ENCODE results near the gene ABCA12. TPM values are rescaled to one million over a fixed set of nuclear protein-coding genes. Genes with fewer than 3 reads are reported as not detected.

ABCA12 gene
- total RNA-seq, 1 donor from 2014 or later, result not detected

- TF ChIP-seq CTCF (IDR thresholded peaks at IDR 0.05), result no peak
- ChIA-PET CTCF (no interaction called here), POLR2A (no interaction called here)
- no peak overlapping the region for H3K27ac Mint-ChIP-seq
- no peaks in the 10 kb centered on the region for H3K9me3 Mint-ChIP-seq
- H3K27me3 Mint-ChIP-seq, result no peaks in the 10 kb centered on the region
- H3K36me3 Mint-ChIP-seq (ENCODE audit: low read depth), result no peaks in the 10 kb centered on the region
- DNase-seq (no peak), ATAC-seq (ENCODE audit: low read depth) (no peak)
- no peak overlapping the region for H3K4me3 Mint-ChIP-seq
- intact Hi-C loops (cut with micrococcal nuclease), result no loop called here
- no peaks in the 10 kb centered on the region for H3K4me1 Mint-ChIP-seq
Observed at GRCh38 chr2:215137329-215137686, 1.1 kb downstream of the ABCA12 start.

GRCh38 chr2:215136669-215137328 lies 1.6 kb downstream of the ABCA12 start:
- no peaks in the 10 kb centered on the region for H3K4me1 Mint-ChIP-seq
- ChIA-PET POLR2A (no interaction called here), CTCF (interaction anchor here (0.6 kb wide), 1 partner anchor 9 kb away, joined by 7 read pairs; no protein-coding TSS in a partner anchor)
- no peaks in the 10 kb centered on the region for H3K9me3 Mint-ChIP-seq
- H3K27ac Mint-ChIP-seq, result no peak overlapping the region
- H3K27me3 Mint-ChIP-seq, result no peaks in the 10 kb centered on the region
- TF ChIP-seq CTCF (IDR thresholded peaks at IDR 0.05), result no peak
- intact Hi-C loops (cut with micrococcal nuclease), result no loop called here
- DNase-seq (no peak), ATAC-seq (ENCODE audit: low read depth) (no peak)
- H3K36me3 Mint-ChIP-seq (ENCODE audit: low read depth), result no peaks in the 10 kb centered on the region
- H3K4me3 Mint-ChIP-seq, result no peak overlapping the region

GRCh38 chr2:215120401-215120800 lies 18.0 kb downstream of the ABCA12 start:
- peaks cover 18% of the 10 kb centered on the region for H3K9me3 Mint-ChIP-seq
- no peak overlapping the region for H3K4me3 Mint-ChIP-seq
- no peaks in the 10 kb centered on the region for H3K36me3 Mint-ChIP-seq (ENCODE audit: low read depth)

GRCh38 chr2:215119847-215120246 lies 18.6 kb downstream of the ABCA12 start:
- TF ChIP-seq CTCF (IDR thresholded peaks at IDR 0.05), result no peak
- no peaks in the 10 kb centered on the region for H3K36me3 Mint-ChIP-seq (ENCODE audit: low read depth)
- POLR2A ChIA-PET, result no interaction called here
- H3K4me1 Mint-ChIP-seq, result no peaks in the 10 kb centered on the region
- intact Hi-C loops (cut with micrococcal nuclease), result no loop called here
- no peak overlapping the region for H3K4me3 Mint-ChIP-seq
- ATAC-seq (ENCODE audit: low read depth) (no peak), DNase-seq (no peak)
- CTCF ChIA-PET, result no interaction called here
- H3K9me3 Mint-ChIP-seq, result peaks cover 18% of the 10 kb centered on the region
- no peak overlapping the region for H3K27ac Mint-ChIP-seq
- H3K27me3 Mint-ChIP-seq, result no peaks in the 10 kb centered on the region

More at GRCh38 chr2:215120401-215120800, 18.0 kb downstream of the ABCA12 start:
- Mint-ChIP-seq H3K4me1 (no peaks in the 10 kb centered on the region), H3K27me3 (no peaks in the 10 kb centered on the region), H3K27ac (no peak overlapping the region)
- DNase-seq, result no peak
- ChIA-PET POLR2A (no interaction called here), CTCF (no interaction called here)
- intact Hi-C loops (cut with micrococcal nuclease), result no loop called here
- TF ChIP-seq CTCF (IDR thresholded peaks at IDR 0.05), result no peak
- no peak for ATAC-seq (ENCODE audit: low read depth)

- H3K4me3 Mint-ChIP-seq, result no peak overlapping the region
- H3K27ac Mint-ChIP-seq, result no peak overlapping the region
- ChIA-PET CTCF (no interaction called here), POLR2A (no interaction called here)
- intact Hi-C loops (cut with micrococcal nuclease), result no loop called here
- no peaks in the 10 kb centered on the region for H3K36me3 Mint-ChIP-seq (ENCODE audit: low read depth)
- H3K9me3 Mint-ChIP-seq, result no peaks in the 10 kb centered on the region
- DNase-seq, result no peak
- no peaks in the 10 kb centered on the region for H3K4me1 Mint-ChIP-seq
- no peak for ATAC-seq (ENCODE audit: low read depth)
- TF ChIP-seq CTCF (IDR thresholded peaks at IDR 0.05), result no peak
- H3K27me3 Mint-ChIP-seq, result no peaks in the 10 kb centered on the region
Observed at GRCh38 chr2:215110918-215111317, 27.5 kb downstream of the ABCA12 start.

Measured in activated B cell treated with CpG ODN at 0.5 μM for 24 hours (primary cell).